ENCODE measurements around the gene KIF5C. TPM values are rescaled to one million over a fixed set of nuclear protein-coding genes. Genes with fewer than 3 reads are reported as not detected.

The KIF5C gene
- total RNA-seq, 4 donors from 2014 or later = 1.2 to 7.4 (median 1.9) TPM

GRCh38 chr2:148968301-148968700 lies 93.3 kb downstream of the KIF5C start:
- DNase-seq = no peak
- TF ChIP-seq POLR2A (IDR thresholded peaks at IDR 0.05) (no peak), CTCF (IDR thresholded peaks at IDR 0.05) (no peak)
- no peaks in the 10 kb centered on the region for H3K9me3 ChIP-seq
- H3K36me3 ChIP-seq = no peaks in the 10 kb centered on the region
- no peaks in the 10 kb centered on the region for H3K27me3 ChIP-seq
- no peak overlapping the region for H3K27ac ChIP-seq
- H3K4me1 ChIP-seq = no peaks in the 10 kb centered on the region
- no peak overlapping the region for H3K4me3 ChIP-seq

GRCh38 chr2:148968776-148969319 lies 93.8 kb downstream of the KIF5C start:
- H3K36me3 ChIP-seq = no peaks in the 10 kb centered on the region
- H3K4me1 ChIP-seq = no peaks in the 10 kb centered on the region
- H3K9me3 ChIP-seq = no peaks in the 10 kb centered on the region
- H3K27ac ChIP-seq = no peak overlapping the region
- no peak for TF ChIP-seq CTCF (IDR thresholded peaks at IDR 0.05)
- TF ChIP-seq POLR2A (IDR thresholded peaks at IDR 0.05) = no peak
- no peaks in the 10 kb centered on the region for H3K27me3 ChIP-seq
- no peak for DNase-seq
- H3K4me3 ChIP-seq = no peak overlapping the region

DNA sequence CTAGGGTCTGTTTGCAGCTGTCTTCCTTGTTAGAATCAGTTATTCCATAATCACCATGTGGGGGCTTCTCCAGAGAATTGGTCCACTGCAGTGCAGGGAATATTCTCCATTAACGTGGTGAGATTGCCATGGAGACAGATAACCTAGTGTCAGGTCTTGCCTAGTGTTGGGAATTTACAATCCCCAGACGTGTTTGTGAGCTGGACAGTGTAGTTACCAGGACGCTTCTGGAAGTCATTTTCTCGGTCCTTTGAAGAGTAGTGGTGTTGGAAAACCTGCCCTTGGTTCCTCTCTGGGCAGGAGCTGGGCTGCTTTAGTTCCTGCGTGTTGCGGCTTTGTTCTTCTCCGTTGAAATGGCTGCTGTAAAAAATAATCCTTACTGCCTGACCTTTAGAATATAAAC lies 94.6 kb downstream of the KIF5C start:
- no peak for DNase-seq
- no peak for TF ChIP-seq CTCF (IDR thresholded peaks at IDR 0.05)
- TF ChIP-seq POLR2A (IDR thresholded peaks at IDR 0.05) = no peak

DNA sequence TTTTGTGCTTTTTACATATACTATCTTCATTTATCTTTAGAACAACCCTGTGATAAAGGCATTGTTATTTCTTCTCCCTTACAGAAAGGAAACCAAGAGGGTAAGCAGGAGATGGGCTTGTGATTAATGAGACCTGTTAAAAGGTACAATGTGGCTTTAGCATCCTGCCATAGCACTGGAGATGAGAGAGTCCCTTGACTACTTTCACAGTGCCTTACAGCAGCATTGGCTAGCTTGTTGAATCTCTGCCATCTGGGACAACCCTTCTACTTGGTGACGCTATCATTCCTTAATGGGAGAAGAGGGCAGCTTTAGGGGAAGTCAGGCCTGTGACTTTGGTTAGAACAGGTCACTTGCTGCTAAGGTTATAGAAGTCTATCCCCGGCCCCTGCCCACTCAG lies 95.4 kb downstream of the KIF5C start:
- H3K4me3 ChIP-seq = no peak overlapping the region
- H3K36me3 ChIP-seq = no peaks in the 10 kb centered on the region
- no peaks in the 10 kb centered on the region for H3K4me1 ChIP-seq
- DNase-seq = no peak
- no peaks in the 10 kb centered on the region for H3K27me3 ChIP-seq
- no peak overlapping the region for H3K27ac ChIP-seq
- TF ChIP-seq POLR2A (IDR thresholded peaks at IDR 0.05) = no peak
- TF ChIP-seq CTCF (IDR thresholded peaks at IDR 0.05) = no peak
- H3K9me3 ChIP-seq = no peaks in the 10 kb centered on the region

More for the DNA sequence above, 94.6 kb downstream of the KIF5C start:
- H3K36me3 ChIP-seq = no peaks in the 10 kb centered on the region
- no peaks in the 10 kb centered on the region for H3K4me1 ChIP-seq
- no peaks in the 10 kb centered on the region for H3K9me3 ChIP-seq
- no peak overlapping the region for H3K4me3 ChIP-seq
- no peaks in the 10 kb centered on the region for H3K27me3 ChIP-seq
- no peak overlapping the region for H3K27ac ChIP-seq

DNA sequence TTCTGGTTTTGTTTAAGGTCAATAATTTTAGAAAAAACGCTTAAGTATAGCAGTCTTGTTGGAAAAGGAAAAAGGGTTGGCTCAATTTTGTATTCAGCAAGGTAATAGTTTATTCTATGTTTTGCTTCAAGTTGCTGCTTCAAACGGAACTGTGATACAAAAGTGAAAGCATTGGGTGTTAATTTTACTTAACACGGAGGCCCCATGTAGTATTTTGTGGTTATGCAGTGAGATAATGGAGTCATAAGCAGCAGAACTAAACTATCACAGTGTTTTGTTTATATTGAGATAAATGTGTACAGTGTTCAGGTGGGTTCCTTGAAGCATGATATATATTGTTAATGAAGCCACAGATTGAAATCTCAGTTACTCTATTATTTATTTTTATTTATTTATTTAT lies 96.5 kb downstream of the KIF5C start:
- H3K27ac ChIP-seq = no peak overlapping the region
- H3K4me1 ChIP-seq = no peaks in the 10 kb centered on the region
- no peak for TF ChIP-seq POLR2A (IDR thresholded peaks at IDR 0.05)
- TF ChIP-seq CTCF (IDR thresholded peaks at IDR 0.05) = no peak
- H3K4me3 ChIP-seq = no peak overlapping the region
- H3K9me3 ChIP-seq = no peaks in the 10 kb centered on the region
- no peaks in the 10 kb centered on the region for H3K27me3 ChIP-seq
- no peak for DNase-seq
- no peaks in the 10 kb centered on the region for H3K36me3 ChIP-seq

GRCh38 chr2:148974095-148974494 lies 99.1 kb downstream of the KIF5C start:
- Histone ChIP-seq H3K4me3 (no peak overlapping the region), H3K27me3 (no peaks in the 10 kb centered on the region), H3K4me1 (no peaks in the 10 kb centered on the region), H3K27ac (no peak overlapping the region), H3K36me3 (no peaks in the 10 kb centered on the region), H3K9me3 (no peaks in the 10 kb centered on the region)
- TF ChIP-seq POLR2A (IDR thresholded peaks at IDR 0.05) (no peak), CTCF (IDR thresholded peaks at IDR 0.05) (no peak)
- no peak for DNase-seq

All from Peyer's patch (tissue), 4 donors.